Measurements from ENCODE around the gene MRM3.

Gene MRM3

GRCh38 chr17:781805-782731, at the start of gene MRM3, which contains the start of gene GLOD4:
MRM3 (plus strand) TSS chr17:782353; CDS start chr17:782379, 26 bp downstream.
GLOD4 (minus strand) TSS chr17:782280; CDS start chr17:782255, 25 bp downstream.
- H3K27ac ChIP-seq (ENCODE audit: poor library complexity, severe bottlenecking) = peak within 1 kb of the TSS; percentile 37
- no peaks in the 10 kb centered on the region for H3K27me3 ChIP-seq (ENCODE audit: insufficient read depth, poor library complexity, severe bottlenecking)
- peaks cover 10% of the 10 kb centered on the region for H3K4me1 ChIP-seq (ENCODE audit: insufficient read depth, poor library complexity, severe bottlenecking)
- DNase-seq (ENCODE audit: low spot score) = peak; percentile 81
- TF ChIP-seq CTCF (IDR thresholded peaks at IDR 0.05; ENCODE audit: poor library complexity, severe bottlenecking) = no peak
- peak within 1 kb of the TSS; percentile 76 for H3K4me3 ChIP-seq (ENCODE audit: severe bottlenecking)
- peak; percentile 85 for ATAC-seq (ENCODE audit: low read depth)
- H3K9me3 ChIP-seq (ENCODE audit: severe bottlenecking) = no peaks in the 10 kb centered on the region
- peaks cover 61% of the 10 kb centered on the region for H3K36me3 ChIP-seq (ENCODE audit: low read depth)

- Histone ChIP-seq H3K9me3 (ENCODE audit: severe bottlenecking) (no peaks in the 10 kb centered on the region), H3K27ac (ENCODE audit: poor library complexity, severe bottlenecking) (peak overlapping the region; percentile 71), H3K36me3 (ENCODE audit: low read depth) (peaks cover 46% of the 10 kb centered on the region), H3K4me3 (ENCODE audit: severe bottlenecking) (peak overlapping the region; percentile 95), H3K4me1 (ENCODE audit: insufficient read depth, poor library complexity, severe bottlenecking) (peaks cover 23% of the 10 kb centered on the region), H3K27me3 (ENCODE audit: insufficient read depth, poor library complexity, severe bottlenecking) (no peaks in the 10 kb centered on the region)
- DNase-seq (ENCODE audit: low spot score) (no peak), ATAC-seq (ENCODE audit: low read depth) (peak; percentile 29)
- TF ChIP-seq CTCF (IDR thresholded peaks at IDR 0.05; ENCODE audit: poor library complexity, severe bottlenecking) = no peak
These were observed 49.0 kb upstream of the MRM3 start for GRCh38 chr17:732902-733720.

- no peak for DNase-seq (ENCODE audit: low spot score)
- no peak for TF ChIP-seq CTCF (IDR thresholded peaks at IDR 0.05; ENCODE audit: poor library complexity, severe bottlenecking)
- peak overlapping the region; percentile 71 for H3K27ac ChIP-seq (ENCODE audit: poor library complexity, severe bottlenecking)
- peak overlapping the region; percentile 95 for H3K4me3 ChIP-seq (ENCODE audit: severe bottlenecking)
- peaks cover 19% of the 10 kb centered on the region for H3K4me1 ChIP-seq (ENCODE audit: insufficient read depth, poor library complexity, severe bottlenecking)
- no peak for ATAC-seq (ENCODE audit: low read depth)
- H3K9me3 ChIP-seq (ENCODE audit: severe bottlenecking) = no peaks in the 10 kb centered on the region
- peaks cover 53% of the 10 kb centered on the region for H3K36me3 ChIP-seq (ENCODE audit: low read depth)
- H3K27me3 ChIP-seq (ENCODE audit: insufficient read depth, poor library complexity, severe bottlenecking) = no peaks in the 10 kb centered on the region
These were observed 48.4 kb upstream of the MRM3 start for GRCh38 chr17:733743-734142.

GRCh38 chr17:737561-738113, 44.5 kb upstream of the MRM3 start:
- TF ChIP-seq CTCF (IDR thresholded peaks at IDR 0.05; ENCODE audit: poor library complexity, severe bottlenecking) = no peak
- Histone ChIP-seq H3K4me3 (ENCODE audit: severe bottlenecking) (no peak overlapping the region), H3K36me3 (ENCODE audit: low read depth) (peaks cover 90% of the 10 kb centered on the region), H3K4me1 (ENCODE audit: insufficient read depth, poor library complexity, severe bottlenecking) (peaks cover 4% of the 10 kb centered on the region), H3K9me3 (ENCODE audit: severe bottlenecking) (no peaks in the 10 kb centered on the region), H3K27me3 (ENCODE audit: insufficient read depth, poor library complexity, severe bottlenecking) (no peaks in the 10 kb centered on the region), H3K27ac (ENCODE audit: poor library complexity, severe bottlenecking) (peak overlapping the region; percentile 6)
- DNase-seq (ENCODE audit: low spot score) = no peak
- ATAC-seq (ENCODE audit: low read depth) = no peak
